Psoas muscle (tissue), 8 donors: Measurements from ENCODE around the gene ELMO1. TPM values are rescaled to one million over a fixed set of nuclear protein-coding genes. Genes with fewer than 3 reads are reported as not detected.

Experiments
- ATAC-seq, 4 donors: fragments of 200-7000 bp; cut with Tn5 transposase; one replicate each; pipeline ENCODE4 v1.9.1; 2020; ENCODE audit warnings: moderate library complexity in 3 of 4, mild to moderate bottlenecking in 2 of 4
- DNase-seq, 2 donors: peaks; one replicate each; pipeline ENCODE4 v3.0.0-alpha.2; 2020
- H3K27ac ChIP-seq: fragments of 200-600 bp; one replicate; pipeline ENCODE4 v1.8.0; 2022
- H3K27me3 ChIP-seq, 3 donors: fragments of 200-600 bp in 1 of 3; one replicate each; pipeline versions ENCODE4 v1.6.1 to v1.8.0; 2013 to 2022; ENCODE audit warnings: low read length in 2 of 3, mild to moderate bottlenecking in 2 of 3, moderate library complexity in 1 of 3; ENCODE audit not compliant: insufficient read depth in 3 of 3
- H3K36me3 ChIP-seq, 2 donors: fragments of 200-600 bp in 1 of 2; one replicate each; pipeline versions ENCODE4 v1.6.1 to v1.8.0; 2013 to 2022; ENCODE audit warnings: low read depth in 1 of 2, mild to moderate bottlenecking in 1 of 2, moderate library complexity in 1 of 2; ENCODE audit not compliant: insufficient read depth in 1 of 2
- H3K4me1 ChIP-seq: fragments of 200-600 bp; one replicate; pipeline ENCODE4 v1.8.0; 2022
- H3K4me3 ChIP-seq: fragments of 200-600 bp; one replicate; pipeline ENCODE4 v1.8.0; 2022; ENCODE audit warnings: mild to moderate bottlenecking
- H3K9me3 ChIP-seq: fragments of 200-600 bp; one replicate; pipeline ENCODE4 v1.8.0; 2022
- CTCF ChIP-seq: fragments of 200-600 bp; IDR thresholded peaks from one replicate; pipeline ENCODE4 v1.8.0; 2022; ENCODE audit warnings: antibody characterized with exemption
- WGBS, 3 donors: extraction: QIAGEN DNeasy Blood & Tissue Kit; methylation state at CpG; one replicate each; pipeline versions ENCODE4 v1.1.6 to v1.1.7; 2013; 5-methylcytosine and 5-hydroxymethylcytosine counted together
- intact Hi-C, 2 donors: fragments of 100-400 bp; cut with DNase I; formaldehyde crosslinking; loops; one replicate each; pipeline versions ENCODE4 v1.11.0 to v1.14.2; 2022
- polyA plus RNA-seq, 3 donors: library from polyadenylated mRNA; stranded (reverse); fragments of 200-250 nt; gene quantifications; one replicate each; pipeline ENCODE4 v1.2.3, GENCODE V29; 2013
- total RNA-seq, 4 donors: library from RNA; stranded (reverse); fragmentation: NEBNext Ultra II Directional in 2 of 4; extraction: Animal tissue kit (Norgen Biotek cat#: 25700) in 2 of 4; gene quantifications; one replicate each; pipeline versions ENCODE4 v1.2.1 to v1.2.4, GENCODE V29; 2021 to 2023
- donor health status: healthy with polysubstance abuse.
- donor health status: DM: no; HTN: no; CAD: no; lungs with moderate emphysema.
- donor health status: Bipolar disorder and iron deficiency.
- donor health status: healthy.
- donor health status: DM: yes; HTN: yes; CAD: no.
- donor health status: DM: no; HTN: no; CAD: no.
- donor health status: DM: no; HTN: no; CAD: no.
- donor health status: DM: yes; HTN: yes; CAD: no.

ELMO1 gene
- total and polyA plus RNA-seq, 7 donors = 2.8 to 8.1 (median 6.9) TPM

- 90 to 93% (median 91%) methylated on average over 6 of the region's 6 CpGs for WGBS, 3 donors
- intact Hi-C loops = no loop called here
- Histone ChIP-seq H3K9me3 (no peaks in the 10 kb centered on the region), H3K27ac (no peak overlapping the region), H3K4me3 (no peak overlapping the region), H3K4me1 (no peaks in the 10 kb centered on the region), H3K27me3 (no peaks in the 10 kb centered on the region), H3K36me3 (no peaks in the 10 kb centered on the region)
- no peak for TF ChIP-seq CTCF
- DNase-seq = no peak
- ATAC-seq = no peak
Measured at GRCh38 chr7:37320140-37320847, 128.4 kb downstream of the ELMO1 start.

- Histone ChIP-seq H3K4me3 (no peak overlapping the region), H3K36me3 (no peaks in the 10 kb centered on the region), H3K27ac (no peak overlapping the region), H3K9me3 (no peaks in the 10 kb centered on the region), H3K27me3 (no peaks in the 10 kb centered on the region), H3K4me1 (no peaks in the 10 kb centered on the region)
- DNase-seq = no peak
- WGBS, 3 donors = 82 to 92% (median 85%) methylated on average over 2 of the region's 2 CpGs
- ATAC-seq = no peak
- no peak for TF ChIP-seq CTCF
- intact Hi-C loops = no loop called here
Measured at GRCh38 chr7:37318541-37318940, 130.1 kb downstream of the ELMO1 start.

GRCh38 chr7:37315772-37316715, 132.6 kb downstream of the ELMO1 start:
- no peak for TF ChIP-seq CTCF
- ATAC-seq (peak in 3 of 4 donors; percentile 33 to 63 (median 61)), DNase-seq (peak; percentile 34 to 72)
- Histone ChIP-seq H3K36me3 (no peaks in the 10 kb centered on the region), H3K9me3 (no peaks in the 10 kb centered on the region), H3K27ac (no peak overlapping the region), H3K4me1 (no peaks in the 10 kb centered on the region), H3K4me3 (no peak overlapping the region), H3K27me3 (no peaks in the 10 kb centered on the region)
- WGBS, 3 donors = 39 to 66% (median 46%) methylated on average over 5 of the region's 5 CpGs
- intact Hi-C loops = no loop called here

GRCh38 chr7:37312608-37313007, 136.1 kb downstream of the ELMO1 start:
- H3K9me3 ChIP-seq = no peaks in the 10 kb centered on the region
- H3K4me1 ChIP-seq = no peaks in the 10 kb centered on the region
- DNase-seq (no peak), ATAC-seq (no peak)
- no peak for TF ChIP-seq CTCF
- intact Hi-C loops = no loop called here
- WGBS, 3 donors = 92 to 96% (median 95%) methylated on average over 1 of the region's 1 CpG
- H3K27me3 ChIP-seq = no peaks in the 10 kb centered on the region
- no peak overlapping the region for H3K27ac ChIP-seq
- no peaks in the 10 kb centered on the region for H3K36me3 ChIP-seq
- no peak overlapping the region for H3K4me3 ChIP-seq
